NCI-H146 treated with DMSO at 0.1 percent for 48 hours (cell line): ENCODE results near the gene SLC24A3.
"Not testable (repeated sequence)": the region's sequence is repeated elsewhere in the genome, so short reads cannot be mapped to it uniquely, and the experiment has no call there.

Source experiments
- DNase-seq: peaks from one replicate; lab custom pipeline; 2025; ENCODE audit not compliant: unreplicated experiment; lab: John Stamatoyannopoulos, UW

Gene SLC24A3

GRCh38 chr20:19660808-19661378 is 448.5 kb downstream of the SLC24A3 start:
- DNase-seq: no peak

- peak; percentile 75 for DNase-seq
These were observed 449.5 kb downstream of the SLC24A3 start for GRCh38 chr20:19661717-19662636.

GRCh38 chr20:19662637-19662995 is 450.2 kb downstream of the SLC24A3 start:
- no peak for DNase-seq

- DNase-seq: no peak
These were observed 456.0 kb downstream of the SLC24A3 start for GRCh38 chr20:19668418-19668817.

- DNase-seq: no peak
These were observed 458.4 kb downstream of the SLC24A3 start for GRCh38 chr20:19670829-19671228.

GRCh38 chr20:19671374-19671773 is 458.9 kb downstream of the SLC24A3 start:
- DNase-seq: no peak

GRCh38 chr20:19672498-19672897 is 460.1 kb downstream of the SLC24A3 start:
- no peak for DNase-seq

GRCh38 chr20:19673575-19673974 is 461.1 kb downstream of the SLC24A3 start:
- DNase-seq: no peak

- no peak for DNase-seq
These were observed 463.8 kb downstream of the SLC24A3 start for GRCh38 chr20:19676202-19676601.

GRCh38 chr20:19677336-19677735 is 464.9 kb downstream of the SLC24A3 start:
- DNase-seq: no peak

GRCh38 chr20:19678591-19678990 is 466.1 kb downstream of the SLC24A3 start:
- DNase-seq: not testable (repeated sequence)

GRCh38 chr20:19679900-19680495 is 467.6 kb downstream of the SLC24A3 start:
- DNase-seq: no peak

- no peak for DNase-seq
These were observed 469.8 kb downstream of the SLC24A3 start for GRCh38 chr20:19682249-19682648.

GRCh38 chr20:19683188-19683587 is 470.7 kb downstream of the SLC24A3 start:
- DNase-seq: no peak

- DNase-seq: no peak
These were observed 471.4 kb downstream of the SLC24A3 start for GRCh38 chr20:19683822-19684221.

- peak; percentile 34 for DNase-seq
These were observed 475.8 kb downstream of the SLC24A3 start for GRCh38 chr20:19688031-19688806.

GRCh38 chr20:19690462-19690861 is 478.0 kb downstream of the SLC24A3 start:
- DNase-seq: no peak

- no peak for DNase-seq
These were observed 478.7 kb downstream of the SLC24A3 start for GRCh38 chr20:19691125-19691524.

GRCh38 chr20:19692100-19692499 is 479.7 kb downstream of the SLC24A3 start:
- no peak for DNase-seq

GRCh38 chr20:19692685-19693119 is 480.3 kb downstream of the SLC24A3 start:
- DNase-seq: peak; percentile 30

- DNase-seq: no peak
These were observed 481.1 kb downstream of the SLC24A3 start for GRCh38 chr20:19693508-19693907.
